Suppressor macrophage treated with lipopolysaccharide for 1 hour (primary cell): ENCODE results near the gene MYO3B.
"Not testable (repeated sequence)": the region's sequence is repeated elsewhere in the genome, so short reads cannot be mapped to it uniquely, and the experiment has no call there.

Source experiments
- DNase-seq, 3 donors: peaks; one replicate each; pipeline ENCODE4 v3.0.0-alpha.2; 2020 to 2022

MYO3B gene

GRCh38 chr2:170578606-170579005 is 400.7 kb downstream of the MYO3B start:
- no peak for DNase-seq

DNA sequence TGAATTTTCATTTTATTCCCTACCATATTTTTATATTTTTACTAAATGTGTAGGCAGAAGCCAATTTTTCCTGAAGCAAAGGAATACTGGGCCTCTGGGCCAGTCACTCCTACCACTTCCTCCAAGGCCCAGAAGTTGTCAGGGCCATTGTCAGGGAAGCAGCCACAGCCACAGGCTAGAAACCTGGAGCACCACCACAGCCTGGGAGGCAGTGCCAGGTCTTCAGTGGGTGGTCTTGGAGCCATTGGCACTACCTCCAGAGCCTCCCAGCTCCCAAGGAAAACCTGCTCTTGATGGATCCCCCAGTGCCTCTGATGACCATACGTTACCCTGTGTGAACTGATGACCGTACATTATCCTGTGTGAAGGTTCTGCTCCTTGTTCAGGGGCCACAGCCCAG is 401.6 kb downstream of the MYO3B start:
- no peak for DNase-seq

DNA sequence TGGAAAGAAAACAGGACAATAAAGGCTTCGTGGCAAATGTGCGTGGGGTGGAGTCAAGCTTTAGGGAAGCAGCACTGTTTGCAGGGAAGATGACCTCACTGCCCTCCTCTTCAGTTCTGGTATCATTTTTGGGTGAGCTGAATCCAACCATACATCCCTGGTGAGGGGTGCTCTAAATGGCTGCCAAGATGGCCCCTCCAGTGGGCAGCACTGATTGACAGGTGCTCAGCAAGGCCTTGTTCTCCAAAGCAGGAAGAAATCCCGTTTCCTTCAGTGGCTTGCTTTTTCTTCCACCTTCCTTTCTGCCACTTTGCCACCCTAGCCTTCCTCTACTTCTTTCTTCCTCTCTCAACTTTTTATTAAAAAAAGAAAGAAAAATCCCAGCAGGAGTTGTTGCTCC is 404.4 kb downstream of the MYO3B start:
- peak; percentile 14 to 16 (median 15) for DNase-seq

- DNase-seq, result peak in 1 of 3 donors; percentile 10
These were observed 405.0 kb downstream of the MYO3B start for GRCh38 chr2:170582751-170583463.

GRCh38 chr2:170585067-170585466 is 407.1 kb downstream of the MYO3B start:
- no peak for DNase-seq

GRCh38 chr2:170586571-170587095 is 408.7 kb downstream of the MYO3B start:
- no peak for DNase-seq

GRCh38 chr2:170587117-170587516 is 409.2 kb downstream of the MYO3B start:
- DNase-seq, result no peak

GRCh38 chr2:170587922-170588321 is 410.0 kb downstream of the MYO3B start:
- DNase-seq, result no peak

GRCh38 chr2:170588729-170589128 is 410.8 kb downstream of the MYO3B start:
- no peak for DNase-seq

DNA sequence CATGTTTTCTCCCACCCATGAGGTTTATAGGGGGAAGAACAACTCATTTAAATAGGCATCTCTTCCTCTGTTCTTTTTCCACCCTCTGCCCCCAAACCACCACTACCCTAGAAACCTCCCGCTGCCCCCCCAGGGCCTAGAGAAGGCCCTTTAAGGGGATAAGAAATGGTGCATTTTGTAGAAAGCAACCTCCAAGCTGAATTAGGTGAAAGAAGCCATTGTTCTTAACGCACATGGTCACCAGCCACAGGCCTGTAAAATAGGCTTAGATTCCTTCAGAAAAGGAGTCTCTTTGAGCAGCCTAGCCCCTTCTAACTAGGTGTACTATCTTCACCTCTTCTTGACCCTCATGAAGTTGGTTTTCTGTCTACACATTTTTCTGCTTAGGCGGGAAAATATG is 418.6 kb downstream of the MYO3B start:
- DNase-seq, result no peak

GRCh38 chr2:170598067-170598395 is 420.1 kb downstream of the MYO3B start:
- DNase-seq, result no peak

- no peak for DNase-seq
These were observed 423.5 kb downstream of the MYO3B start for GRCh38 chr2:170601489-170601888.

GRCh38 chr2:170605862-170606261 is 427.9 kb downstream of the MYO3B start:
- no peak for DNase-seq

GRCh38 chr2:170607171-170607570 is 429.2 kb downstream of the MYO3B start:
- DNase-seq, result no peak

GRCh38 chr2:170610615-170611014 is 432.7 kb downstream of the MYO3B start:
- DNase-seq, result no peak

DNA sequence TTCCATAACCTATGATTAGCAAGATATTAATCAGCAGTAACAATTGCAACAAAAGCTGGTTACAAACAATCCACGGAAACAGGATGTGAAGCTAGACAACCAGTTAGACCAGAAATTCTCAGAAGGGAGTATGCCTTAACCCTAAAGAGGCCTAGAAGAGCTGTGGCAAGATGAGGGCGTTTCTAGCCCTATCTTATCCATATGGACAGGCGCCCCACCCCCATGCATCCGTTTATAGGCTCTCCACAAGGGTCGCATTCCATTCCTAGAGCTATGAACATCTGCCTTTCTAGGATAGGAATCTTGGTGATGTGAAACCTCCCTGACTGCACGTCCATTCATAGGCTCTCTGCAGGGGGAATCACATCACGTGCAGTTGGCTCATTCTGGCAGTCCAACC is 441.0 kb downstream of the MYO3B start:
- DNase-seq, result not testable (repeated sequence)

DNA sequence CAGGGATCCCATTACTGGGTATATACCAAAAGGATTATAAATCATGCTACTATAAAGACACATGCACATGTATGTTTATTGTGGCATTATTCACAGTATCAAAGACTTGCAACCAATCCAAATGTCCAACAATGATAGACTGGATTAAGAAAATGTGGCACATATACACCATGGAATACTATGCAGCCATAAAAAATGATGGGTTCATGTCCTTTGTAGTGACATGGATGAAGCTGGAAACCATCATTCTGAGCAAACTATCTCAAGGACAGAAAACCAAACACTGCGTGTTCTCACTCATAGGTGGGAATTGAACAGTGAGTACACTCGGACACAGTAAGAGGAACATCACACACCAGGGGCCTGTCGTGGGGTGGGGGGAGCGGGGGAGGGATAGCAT is 457.1 kb downstream of the MYO3B start:
- DNase-seq, result not testable (repeated sequence)

- no peak for DNase-seq
These were observed 461.7 kb downstream of the MYO3B start for GRCh38 chr2:170639635-170640034.

DNA sequence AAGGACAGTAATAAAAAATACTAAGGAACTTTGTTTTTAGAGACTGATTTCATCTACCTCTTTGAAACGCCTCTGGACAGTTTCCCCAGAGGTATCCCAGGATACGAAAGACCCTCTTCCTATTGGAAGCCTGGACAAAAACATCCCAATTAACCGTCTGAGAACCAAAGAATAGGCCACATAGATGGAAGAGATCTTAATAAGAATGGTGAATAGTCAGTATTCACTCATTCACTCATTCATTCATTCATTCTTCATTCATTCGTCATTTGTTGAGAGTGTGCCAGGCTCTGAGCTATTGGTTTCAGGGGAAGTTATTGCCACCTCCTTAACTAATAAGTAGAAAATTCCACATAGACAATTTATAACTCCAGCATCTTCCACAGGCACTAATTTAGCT is 464.0 kb downstream of the MYO3B start:
- no peak for DNase-seq

- no peak for DNase-seq
These were observed 465.4 kb downstream of the MYO3B start for GRCh38 chr2:170643346-170643745.

GRCh38 chr2:170647741-170648436 is 469.9 kb downstream of the MYO3B start:
- no peak for DNase-seq

- no peak for DNase-seq
These were observed 473.8 kb downstream of the MYO3B start for GRCh38 chr2:170651624-170652325.

GRCh38 chr2:170652637-170653417 is 474.9 kb downstream of the MYO3B start:
- no peak for DNase-seq
